GM18867 (cell line): ENCODE data around the gene ATP6AP1.

Source experiments
- ATAC-seq: cut with Tn5 transposase; IDR thresholded peaks from one replicate; pipeline ENCODE4 v1.9.1; 2021; ENCODE audit warnings: mild to moderate bottlenecking, moderate library complexity; ENCODE audit not compliant: unreplicated experiment

The ATP6AP1 gene

GRCh38 chrX:154429711-154430110, 1.2 kb downstream of the ATP6AP1 start:
- ATAC-seq = no peak

GRCh38 chrX:154430479-154430878, 2.0 kb downstream of the ATP6AP1 start:
- no peak for ATAC-seq

- no peak for ATAC-seq
Measured at GRCh38 chrX:154430916-154431315, 2.4 kb downstream of the ATP6AP1 start.

DNA sequence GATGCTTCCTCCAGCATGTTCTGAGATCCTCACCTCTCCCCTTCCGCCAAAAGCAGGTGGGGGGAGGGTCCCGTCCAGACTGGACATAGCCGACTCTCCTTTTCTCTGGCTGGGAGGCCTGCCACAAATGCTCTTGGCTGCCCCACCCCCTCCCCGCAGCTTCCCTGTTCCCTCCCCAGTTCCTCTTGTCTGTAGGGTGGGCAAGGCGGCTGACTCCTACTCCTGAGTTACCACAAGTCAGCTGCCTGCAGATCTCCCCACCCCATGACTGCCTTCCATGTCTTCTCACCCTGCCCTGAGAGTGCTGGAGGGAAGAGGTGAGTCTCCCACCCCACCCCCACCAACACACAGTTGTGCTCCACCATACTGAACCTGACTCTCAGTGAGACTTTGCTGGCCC, 2.9 kb downstream of the ATP6AP1 start:
- no peak for ATAC-seq

- no peak for ATAC-seq
Measured at GRCh38 chrX:154432210-154432609, 3.7 kb downstream of the ATP6AP1 start.

DNA sequence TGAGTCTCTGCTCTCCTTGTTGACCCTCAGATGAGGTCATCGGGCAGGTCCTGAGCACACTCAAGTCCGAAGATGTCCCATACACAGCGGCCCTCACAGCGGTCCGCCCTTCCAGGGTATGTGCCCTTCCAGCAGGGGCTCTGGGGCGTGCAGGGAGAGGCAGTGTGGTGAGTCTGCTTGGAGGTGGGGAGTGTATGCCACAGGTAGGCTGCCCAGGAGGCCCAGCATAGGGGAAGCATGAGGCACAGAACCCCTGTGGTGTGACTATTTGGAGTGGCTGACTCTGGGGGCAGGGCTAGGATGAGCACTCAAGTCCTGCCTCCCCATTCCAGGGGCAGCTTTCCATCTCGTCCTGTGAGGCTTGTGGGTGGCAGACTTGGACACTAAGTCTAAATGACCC, 5.1 kb downstream of the ATP6AP1 start:
- no peak for ATAC-seq

GRCh38 chrX:154434394-154435168, 6.1 kb downstream of the ATP6AP1 start:
- ATAC-seq = no peak

DNA sequence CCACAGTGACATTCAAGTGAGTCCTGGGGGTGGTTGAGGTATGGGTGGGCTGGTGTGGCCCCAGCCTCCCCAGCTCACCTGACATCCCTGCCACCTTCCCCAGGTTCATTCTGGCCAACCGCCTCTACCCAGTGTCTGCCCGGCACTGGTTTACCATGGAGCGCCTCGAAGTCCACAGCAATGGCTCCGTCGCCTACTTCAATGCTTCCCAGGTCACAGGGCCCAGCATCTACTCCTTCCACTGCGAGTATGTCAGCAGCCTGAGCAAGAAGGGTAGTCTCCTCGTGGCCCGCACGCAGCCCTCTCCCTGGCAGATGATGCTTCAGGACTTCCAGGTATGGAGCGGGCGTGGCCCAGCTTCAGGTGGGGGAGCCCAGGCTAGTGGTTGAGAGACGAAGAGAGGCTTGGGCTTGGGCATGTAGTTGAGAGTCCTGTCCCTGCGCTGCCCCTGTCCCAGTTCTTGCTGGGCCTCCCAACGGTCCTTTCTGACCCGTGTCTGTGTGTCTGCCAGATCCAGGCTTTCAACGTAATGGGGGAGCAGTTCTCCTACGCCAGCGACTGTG, 6.8 kb downstream of the ATP6AP1 start:
- ATAC-seq = no peak

DNA sequence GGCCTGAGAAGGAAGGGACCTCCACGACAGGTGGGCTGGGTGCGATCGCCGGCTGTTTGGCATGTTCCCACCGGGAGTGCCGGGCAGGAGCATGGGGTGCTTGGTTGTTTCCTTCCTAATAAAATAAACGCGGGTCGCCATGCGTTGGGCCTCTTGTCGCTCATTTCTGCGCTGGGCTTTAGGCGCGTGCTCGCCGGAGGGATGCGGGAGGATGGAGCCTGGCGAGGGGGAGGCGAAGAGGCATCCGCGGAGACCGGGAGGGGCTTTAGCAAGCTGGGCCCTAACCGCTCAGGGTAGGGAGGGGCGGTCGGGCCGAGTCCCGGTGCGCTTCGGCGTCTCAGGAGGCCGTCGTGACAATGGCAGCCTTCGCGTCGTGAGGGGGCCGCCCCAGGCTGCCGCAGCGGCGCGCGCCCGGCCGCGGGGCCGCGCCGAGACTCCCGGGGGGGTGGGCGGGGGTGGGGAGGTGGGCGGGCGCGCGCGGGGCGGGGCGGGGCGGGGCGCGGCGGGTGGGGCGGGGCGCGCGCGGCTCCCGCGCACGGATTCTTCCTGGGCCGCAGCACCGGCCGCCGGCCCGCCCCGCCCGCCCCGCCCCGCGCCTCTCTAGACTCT, 8.0 kb downstream of the ATP6AP1 start:
- peak; percentile 44 for ATAC-seq

DNA sequence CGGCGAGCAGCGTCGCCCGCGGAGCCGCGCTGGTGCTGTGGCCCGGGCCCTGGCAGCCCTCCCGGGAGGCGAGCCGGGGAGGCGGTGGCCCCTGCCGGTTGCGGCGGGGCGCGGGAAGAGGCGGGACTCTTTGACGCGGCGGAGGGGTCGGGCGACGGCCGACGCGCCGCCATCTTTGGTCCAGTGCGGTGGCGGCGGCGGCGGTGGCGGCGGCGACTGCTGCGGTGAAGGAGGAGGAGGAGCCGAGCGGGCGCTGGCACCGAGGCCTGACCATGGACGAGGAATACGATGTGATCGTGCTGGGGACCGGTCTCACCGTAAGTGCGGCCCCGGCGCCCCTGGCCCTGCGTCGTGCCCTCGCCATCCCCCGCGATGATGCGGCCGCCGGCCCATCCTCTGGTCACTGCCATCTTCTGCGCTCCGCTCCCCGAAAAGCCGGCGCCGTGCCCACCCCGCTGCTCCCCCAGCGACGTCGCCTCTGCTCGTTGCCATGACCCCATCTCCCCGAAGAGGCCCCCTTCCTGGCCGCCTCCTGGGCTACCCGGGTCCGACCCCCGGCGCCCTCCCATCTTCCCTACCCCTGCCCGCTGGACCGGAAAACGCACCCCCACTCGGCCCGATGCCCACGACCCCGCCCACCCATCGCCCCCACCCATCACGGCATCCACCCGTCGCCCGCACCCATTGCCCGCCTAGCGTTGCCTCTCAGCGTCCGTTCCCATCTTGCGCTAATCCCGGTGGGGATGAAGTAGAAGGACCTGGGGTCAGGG, 8.7 kb downstream of the ATP6AP1 start, which contains the start of gene GDI1:
GDI1 (plus strand) TSS at position 172 of the 770 bp plus-strand sequence; CDS start at position 273, 101 bp downstream.
- ATAC-seq = peak; percentile 38

GRCh38 chrX:154437971-154438893, 9.8 kb downstream of the ATP6AP1 start:
- no peak for ATAC-seq

GRCh38 chrX:154439841-154440240, 11.4 kb downstream of the ATP6AP1 start:
- ATAC-seq = no peak

- no peak for ATAC-seq
Measured at GRCh38 chrX:154440623-154441357, 12.3 kb downstream of the ATP6AP1 start.

- ATAC-seq = no peak
Measured at GRCh38 chrX:154441564-154441963, 13.1 kb downstream of the ATP6AP1 start.

DNA sequence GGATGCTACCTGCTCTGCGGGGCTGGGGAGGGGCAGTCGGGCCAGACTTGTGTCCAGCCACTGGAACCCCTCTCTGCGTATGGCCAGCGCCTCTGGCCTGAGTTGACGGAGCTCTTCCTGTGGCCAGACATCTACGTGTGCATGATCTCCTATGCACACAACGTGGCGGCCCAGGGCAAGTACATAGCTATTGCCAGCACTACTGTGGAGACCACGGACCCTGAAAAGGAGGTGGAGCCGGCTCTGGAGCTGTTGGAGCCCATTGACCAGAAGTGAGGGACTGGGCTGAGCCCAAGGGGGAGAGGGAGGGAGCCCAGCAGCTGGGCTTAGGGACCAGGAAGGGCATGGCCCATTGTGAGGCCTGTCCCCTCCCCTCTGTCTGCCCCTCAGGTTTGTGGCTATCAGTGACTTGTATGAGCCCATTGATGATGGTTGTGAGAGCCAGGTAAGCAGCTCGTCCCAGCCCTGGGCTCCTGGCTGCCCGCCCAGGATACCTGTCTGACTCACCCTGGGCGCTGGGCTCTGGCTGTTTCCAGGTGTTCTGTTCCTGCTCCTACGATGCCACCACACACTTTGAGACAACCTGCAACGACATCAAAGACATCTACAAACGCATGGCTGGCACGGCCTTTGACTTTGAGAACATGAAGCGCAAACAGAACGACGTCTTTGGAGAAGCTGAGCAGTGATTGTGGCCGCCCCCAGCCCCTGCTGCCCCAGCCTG, 13.7 kb downstream of the ATP6AP1 start:
- ATAC-seq = no peak

- no peak for ATAC-seq
Measured at GRCh38 chrX:154443479-154443910, 15.0 kb downstream of the ATP6AP1 start.

- ATAC-seq = peak; percentile 68
Measured at GRCh38 chrX:154443992-154444754, 15.7 kb downstream of the ATP6AP1 start, which contains the start of gene FAM50A. Gene FAM50A, plus strand, starts transcription at chrX:154444141. Its CDS starts 95 bp downstream, at chrX:154444236.

- no peak for ATAC-seq
Measured at GRCh38 chrX:154444755-154445246, 16.3 kb downstream of the ATP6AP1 start.
